ENCODE measurements around the gene FAM227B. TPM values are rescaled to one million over a fixed set of nuclear protein-coding genes. Genes with fewer than 3 reads are reported as not detected.

FAM227B gene
- total RNA-seq, 1 donor from 2014 or later = 2.1 TPM

- no peak overlapping the region for H3K4me3 ChIP-seq (ENCODE audit: low read depth, low read length)
- no peaks in the 10 kb centered on the region for H3K27me3 ChIP-seq (ENCODE audit: control insufficient read depth, insufficient read depth, low read length)
- FAIRE-seq (no peak), DNase-seq (ENCODE audit: low read depth) (no peak)
- peaks cover 1% of the 10 kb centered on the region for H3K36me3 ChIP-seq (ENCODE audit: control insufficient read depth, insufficient read depth, low read length)
- TF ChIP-seq CTCF (IDR thresholded peaks at IDR 0.05; ENCODE audit: insufficient read depth, low read length, severe bottlenecking) = no peak
Observed at GRCh38 chr15:49314716-49315115, 305.9 kb downstream of the FAM227B start.

- no peak for TF ChIP-seq CTCF (IDR thresholded peaks at IDR 0.05; ENCODE audit: insufficient read depth, low read length, severe bottlenecking)
- Histone ChIP-seq H3K4me3 (ENCODE audit: low read depth, low read length) (no peak overlapping the region), H3K27me3 (ENCODE audit: control insufficient read depth, insufficient read depth, low read length) (no peaks in the 10 kb centered on the region), H3K36me3 (ENCODE audit: control insufficient read depth, insufficient read depth, low read length) (no peaks in the 10 kb centered on the region)
- FAIRE-seq (no peak), DNase-seq (ENCODE audit: low read depth) (peak; percentile 78)
Observed at GRCh38 chr15:49313650-49314049, 307.0 kb downstream of the FAM227B start.

GRCh38 chr15:49309889-49310288 lies 310.7 kb downstream of the FAM227B start:
- TF ChIP-seq CTCF (IDR thresholded peaks at IDR 0.05; ENCODE audit: insufficient read depth, low read length, severe bottlenecking) = no peak
- FAIRE-seq (no peak), DNase-seq (ENCODE audit: low read depth) (no peak)

GRCh38 chr15:49308686-49309085 lies 311.9 kb downstream of the FAM227B start:
- TF ChIP-seq CTCF (IDR thresholded peaks at IDR 0.05; ENCODE audit: insufficient read depth, low read length, severe bottlenecking) = no peak
- FAIRE-seq (peak; percentile 13), DNase-seq (ENCODE audit: low read depth) (no peak)
- no peaks in the 10 kb centered on the region for H3K36me3 ChIP-seq (ENCODE audit: control insufficient read depth, insufficient read depth, low read length)
- no peaks in the 10 kb centered on the region for H3K27me3 ChIP-seq (ENCODE audit: control insufficient read depth, insufficient read depth, low read length)
- no peak overlapping the region for H3K4me3 ChIP-seq (ENCODE audit: low read depth, low read length)

More at GRCh38 chr15:49309889-49310288, 310.7 kb downstream of the FAM227B start:
- Histone ChIP-seq H3K27me3 (ENCODE audit: control insufficient read depth, insufficient read depth, low read length) (no peaks in the 10 kb centered on the region), H3K36me3 (ENCODE audit: control insufficient read depth, insufficient read depth, low read length) (no peaks in the 10 kb centered on the region), H3K4me3 (ENCODE audit: low read depth, low read length) (no peak overlapping the region)

GRCh38 chr15:49306551-49306950 lies 314.1 kb downstream of the FAM227B start:
- FAIRE-seq = no peak
- TF ChIP-seq CTCF (IDR thresholded peaks at IDR 0.05; ENCODE audit: insufficient read depth, low read length, severe bottlenecking) = no peak

GRCh38 chr15:49303003-49303402 lies 317.6 kb downstream of the FAM227B start:
- DNase-seq (ENCODE audit: low read depth) (no peak), FAIRE-seq (no peak)
- H3K27me3 ChIP-seq (ENCODE audit: control insufficient read depth, insufficient read depth, low read length) = no peaks in the 10 kb centered on the region
- no peak for TF ChIP-seq CTCF (IDR thresholded peaks at IDR 0.05; ENCODE audit: insufficient read depth, low read length, severe bottlenecking)
- H3K36me3 ChIP-seq (ENCODE audit: control insufficient read depth, insufficient read depth, low read length) = no peaks in the 10 kb centered on the region
- no peak overlapping the region for H3K4me3 ChIP-seq (ENCODE audit: low read depth, low read length)

More at GRCh38 chr15:49306551-49306950, 314.1 kb downstream of the FAM227B start:
- Histone ChIP-seq H3K27me3 (ENCODE audit: control insufficient read depth, insufficient read depth, low read length) (no peaks in the 10 kb centered on the region), H3K36me3 (ENCODE audit: control insufficient read depth, insufficient read depth, low read length) (no peaks in the 10 kb centered on the region), H3K4me3 (ENCODE audit: low read depth, low read length) (no peak overlapping the region)
- no peak for DNase-seq (ENCODE audit: low read depth)
